Measurements from ENCODE around the gene ARHGAP32.

GRCh38 chr11:128927108-128927461, 265.0 kb downstream of the ARHGAP32 start:
- TF ChIP-seq MAX (IDR thresholded peaks at IDR 0.05; ENCODE audit: low read depth, low read length), result no peak
- TF ChIP-seq CTCF (IDR thresholded peaks at IDR 0.05; ENCODE audit: low read depth, low read length), result no peak

All from NB4 (cell line).